NT2/D1 (cell line): ENCODE data around the gene INSC.

Experiments used
- SUZ12 ChIP-seq: IDR thresholded peaks from 2 replicates; pipeline ENCODE4 v1.6.1; 2011; ENCODE audit not compliant: insufficient read length, insufficient read depth; ENCODE audit errors: extremely low read depth
- YY1 ChIP-seq: IDR thresholded peaks from 2 replicates; pipeline ENCODE4 v1.6.1; 2011; ENCODE audit not compliant: insufficient read length, insufficient read depth
- ZNF274 ChIP-seq: IDR thresholded peaks from 2 replicates; pipeline ENCODE4 v1.6.1; 2011; ENCODE audit warnings: mild to moderate bottlenecking, low read depth, low read length

GRCh38 chr11:15224466-15224865, 109.7 kb downstream of the INSC start:
- TF ChIP-seq SUZ12 = no peak
- TF ChIP-seq ZNF274 = no peak
- no peak for TF ChIP-seq YY1
